HG03520 (cell line): ENCODE results near the gene HID1.
"Not testable (repeated sequence)": the region's sequence is repeated elsewhere in the genome, so short reads cannot be mapped to it uniquely, and the experiment has no call there.

Experiments used
- ATAC-seq: cut with Tn5 transposase; IDR thresholded peaks from one replicate; pipeline ENCODE4 v1.9.1; 2021; ENCODE audit warnings: mild to moderate bottlenecking, moderate library complexity; ENCODE audit not compliant: unreplicated experiment

The HID1 gene

DNA sequence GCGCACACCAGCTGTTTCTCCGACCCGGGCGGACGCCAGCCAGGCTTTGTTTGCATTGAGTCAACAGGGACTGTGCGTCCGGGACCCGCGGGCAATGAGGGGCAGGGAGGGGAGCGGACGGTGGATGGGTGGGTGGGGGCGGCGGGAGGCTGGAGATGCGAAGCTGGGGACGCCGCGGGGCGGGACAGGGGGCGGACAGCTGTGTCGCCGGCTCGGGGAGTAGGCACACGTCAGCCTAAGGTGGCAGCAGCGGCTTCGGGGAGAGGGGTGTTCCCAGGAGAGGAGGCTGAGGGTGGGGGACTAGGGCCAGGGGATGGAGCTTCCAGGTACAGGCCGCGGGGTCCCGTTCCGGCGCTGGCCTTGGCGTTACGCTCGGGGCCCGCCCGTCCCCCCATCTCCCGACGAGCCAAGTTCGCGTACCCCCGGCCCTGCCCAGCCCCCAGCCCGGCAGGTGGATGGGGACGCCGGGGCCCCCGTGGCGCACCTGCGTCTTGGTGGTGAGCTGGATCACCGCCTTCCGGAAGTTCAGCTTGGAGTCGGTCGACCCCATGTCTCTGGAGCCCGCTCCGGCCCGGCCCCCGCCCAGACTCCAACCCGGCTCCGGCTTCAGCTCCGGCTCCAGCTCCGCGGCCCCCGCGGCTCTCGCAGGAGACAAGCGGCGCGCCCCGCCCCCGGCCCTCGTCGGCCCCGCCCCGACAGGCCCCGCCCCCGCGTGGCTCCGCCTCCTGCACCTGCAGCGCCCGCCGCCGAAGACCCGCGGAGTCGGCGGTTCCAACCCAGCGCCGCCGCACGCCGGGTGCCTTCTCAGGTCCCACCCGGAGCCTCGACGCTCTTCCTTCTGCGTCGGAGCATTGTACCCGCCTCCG, at the start of gene HID1:
Gene HID1 (minus strand): TSS at position 653 of the 866 bp plus-strand sequence. CDS start 103 bp downstream, at position 550.
- no peak for ATAC-seq

DNA sequence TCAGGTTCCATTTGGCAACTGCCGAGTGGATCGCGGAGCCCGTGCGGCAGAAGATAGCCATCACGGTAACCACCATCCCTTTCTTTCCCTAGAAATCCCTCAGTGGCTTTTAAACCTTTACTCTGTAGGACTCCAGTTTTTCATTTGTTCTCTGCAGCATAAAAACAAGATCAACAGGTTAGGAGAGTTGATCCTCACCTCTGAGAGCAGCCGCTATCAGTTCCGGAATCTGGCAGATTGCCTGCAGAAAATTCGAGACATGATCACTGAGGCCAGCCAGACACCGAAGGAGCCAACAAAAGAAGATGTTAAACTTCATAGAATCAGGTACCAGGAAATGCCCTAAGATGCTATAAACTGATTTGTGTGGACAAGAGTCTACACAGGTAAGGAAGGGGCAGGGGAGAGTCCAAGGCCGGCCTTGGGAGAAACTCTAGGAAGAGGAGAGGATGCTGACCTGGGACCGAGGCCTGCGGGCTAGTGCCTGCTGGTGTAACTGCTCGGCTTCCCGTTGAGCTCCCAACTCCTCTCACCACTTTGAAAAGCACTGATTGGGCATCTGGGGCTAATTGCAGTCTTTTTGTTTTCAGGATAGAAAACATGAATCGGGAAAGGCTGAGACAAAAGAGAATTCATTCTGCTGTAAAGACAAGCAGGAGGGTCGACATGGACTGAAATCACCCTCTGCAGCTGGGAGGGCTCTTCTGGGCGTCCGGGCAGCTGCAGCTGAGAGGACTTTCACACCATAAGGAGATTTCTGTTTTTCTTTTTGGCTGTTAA, 48.0 kb upstream of the HID1 start:
- ATAC-seq: no peak

GRCh38 chr17:75019710-75020109, 47.2 kb upstream of the HID1 start:
- no peak for ATAC-seq

DNA sequence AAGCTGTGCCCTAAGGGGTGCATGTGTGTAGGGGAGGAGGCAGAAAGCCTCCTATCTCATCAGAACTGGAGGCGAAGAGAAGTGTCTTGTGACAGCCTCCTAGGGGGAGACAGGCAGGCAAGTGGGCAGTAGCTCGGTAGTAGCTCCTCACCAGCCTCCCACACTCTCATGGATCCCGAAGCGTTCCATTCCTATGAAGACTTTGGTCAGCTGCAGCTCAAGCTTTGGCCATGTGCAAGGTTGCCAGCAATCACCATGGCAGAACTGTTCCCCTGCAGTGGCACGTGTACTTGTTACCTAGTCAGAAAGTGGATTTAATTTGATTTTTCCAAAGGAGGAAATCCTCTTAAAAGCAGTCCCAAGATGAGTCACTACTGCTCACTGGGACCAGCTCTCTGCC, 46.6 kb upstream of the HID1 start:
- no peak for ATAC-seq

DNA sequence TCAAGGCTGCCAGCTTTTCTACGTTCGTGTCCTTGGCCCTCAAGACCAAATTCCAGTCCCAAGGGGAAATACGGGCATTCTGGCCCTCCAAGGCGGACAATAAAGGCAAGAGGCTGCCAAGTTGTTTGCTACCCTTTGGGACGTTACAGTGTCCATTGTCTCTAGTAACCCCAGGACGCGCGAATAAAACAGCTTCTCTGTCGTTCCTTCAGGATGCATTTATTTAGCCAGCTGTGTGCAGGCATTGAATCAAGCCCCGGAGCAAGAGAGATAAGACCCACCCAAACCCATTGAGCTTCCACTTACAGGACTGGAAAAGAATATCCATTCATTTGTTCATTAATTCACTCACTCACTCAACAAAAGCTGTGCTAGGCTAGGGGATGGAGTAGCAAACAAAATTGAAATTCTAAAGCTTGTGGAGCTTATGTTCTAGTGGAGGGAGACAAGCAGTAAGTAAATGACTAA, 40.6 kb upstream of the HID1 start:
- ATAC-seq: no peak

GRCh38 chr17:75012346-75013091, 40.0 kb upstream of the HID1 start, which contains the start of gene MRPL58:
MRPL58 (plus strand) TSS chr17:75012670; CDS start chr17:75012687, 17 bp downstream.
- ATAC-seq: peak; percentile 88

DNA sequence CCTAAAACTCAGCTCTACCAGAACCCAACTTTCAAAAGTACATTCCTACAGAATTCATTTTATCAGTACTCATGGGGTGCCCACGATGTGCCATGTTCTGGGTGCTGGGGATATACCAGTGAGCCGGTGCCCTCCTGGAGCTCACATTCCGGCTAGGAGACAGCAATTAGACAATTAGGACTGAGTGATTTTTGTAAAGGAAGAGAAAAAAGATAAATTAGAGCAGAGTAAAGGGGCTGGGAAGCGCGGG, 39.5 kb upstream of the HID1 start:
- ATAC-seq: no peak

- no peak for ATAC-seq
These were observed 39.0 kb upstream of the HID1 start for GRCh38 chr17:75011401-75012095.

GRCh38 chr17:75010683-75011400, 38.3 kb upstream of the HID1 start:
- no peak for ATAC-seq

DNA sequence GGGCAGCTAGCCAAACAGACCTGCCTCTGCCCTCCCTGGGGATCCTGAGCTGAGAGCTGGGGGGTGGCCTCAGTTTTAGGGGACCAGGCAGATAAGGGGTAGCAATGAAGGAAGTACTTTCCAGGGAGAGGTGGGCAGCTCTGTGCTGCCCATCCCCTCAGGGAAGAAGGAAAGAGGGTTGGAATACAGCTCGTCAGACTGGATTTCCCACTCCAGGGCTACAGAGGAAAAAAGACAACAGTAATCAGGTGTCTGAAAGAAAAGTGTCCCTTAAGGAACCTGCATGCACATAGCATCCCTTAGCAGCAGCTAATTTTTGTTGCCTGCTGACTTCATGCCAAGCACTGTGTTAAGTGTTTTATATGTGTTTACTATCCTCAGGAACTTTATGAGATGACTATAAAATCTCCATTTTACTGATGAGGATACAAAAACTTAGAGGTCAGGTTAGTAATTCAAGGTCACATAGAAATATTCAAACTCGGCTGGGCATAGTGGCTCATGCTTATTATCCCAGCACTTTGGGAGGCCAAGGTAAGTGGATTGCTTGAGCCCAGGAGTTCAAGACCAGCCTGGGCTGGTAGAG, 36.7 kb upstream of the HID1 start:
- no peak for ATAC-seq

GRCh38 chr17:75008373-75008772, 35.8 kb upstream of the HID1 start:
- ATAC-seq: no peak

GRCh38 chr17:75006653-75007052, 34.1 kb upstream of the HID1 start:
- no peak for ATAC-seq

DNA sequence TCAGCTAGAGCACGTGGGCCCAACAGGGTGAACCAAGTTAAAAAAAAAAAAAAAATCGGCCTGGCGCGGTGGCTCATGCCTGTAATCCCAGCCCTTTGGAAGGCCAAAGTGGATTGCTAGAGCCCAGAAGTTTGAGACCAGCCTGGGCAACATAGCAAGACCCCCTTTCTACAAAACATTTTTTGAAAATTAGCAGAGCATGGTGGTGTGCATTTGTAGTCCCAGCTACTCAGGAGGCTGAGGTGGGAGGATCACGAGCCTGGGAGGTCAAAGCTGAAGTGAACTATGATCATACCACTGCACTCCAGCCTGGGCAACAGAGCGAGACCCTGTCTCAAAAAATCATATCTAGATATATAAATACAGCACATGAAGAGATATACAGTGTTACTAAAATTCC, 33.5 kb upstream of the HID1 start:
- not testable (repeated sequence) for ATAC-seq

GRCh38 chr17:75005291-75005690, 32.7 kb upstream of the HID1 start:
- ATAC-seq: no peak

DNA sequence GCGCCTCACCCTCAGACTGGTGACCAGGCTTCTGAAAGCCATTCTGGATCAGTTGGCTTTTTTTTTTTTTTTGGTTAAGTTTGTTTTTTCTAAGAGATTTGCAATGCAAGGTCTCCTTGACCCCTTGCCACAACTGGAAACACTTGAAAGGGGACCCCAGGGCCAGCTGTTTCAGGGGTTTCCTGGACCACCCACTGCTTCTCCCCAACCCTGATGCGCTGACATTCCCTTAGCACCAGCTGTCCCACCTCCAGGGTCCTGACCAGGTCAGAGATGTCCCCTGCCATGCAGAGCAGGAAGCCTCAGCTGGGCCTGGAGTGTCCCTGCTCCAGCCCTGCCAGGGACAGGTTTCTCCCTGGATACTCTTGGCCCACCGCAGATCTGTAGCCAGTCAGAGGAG, 31.8 kb upstream of the HID1 start:
- no peak for ATAC-seq

DNA sequence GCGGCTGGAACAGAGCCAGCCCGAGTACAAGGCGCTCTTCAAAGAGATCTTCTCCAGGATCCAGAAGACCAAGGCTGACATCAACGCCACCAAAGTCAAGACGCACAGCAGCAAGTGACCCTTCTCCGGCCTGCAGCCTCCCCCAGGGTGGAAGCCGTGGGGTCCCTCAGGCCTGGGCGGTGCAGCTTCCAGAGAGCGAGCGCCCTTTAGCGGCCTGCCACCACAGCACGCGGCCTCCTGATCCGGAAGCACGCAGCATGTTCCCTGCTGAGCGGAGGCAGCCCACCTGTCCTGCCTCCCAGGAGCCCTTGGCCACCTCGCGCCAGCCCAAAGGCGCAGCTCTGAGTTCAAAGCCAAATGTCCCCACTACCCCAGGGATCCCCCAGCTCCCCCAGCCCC, 31.4 kb upstream of the HID1 start:
- ATAC-seq: no peak

DNA sequence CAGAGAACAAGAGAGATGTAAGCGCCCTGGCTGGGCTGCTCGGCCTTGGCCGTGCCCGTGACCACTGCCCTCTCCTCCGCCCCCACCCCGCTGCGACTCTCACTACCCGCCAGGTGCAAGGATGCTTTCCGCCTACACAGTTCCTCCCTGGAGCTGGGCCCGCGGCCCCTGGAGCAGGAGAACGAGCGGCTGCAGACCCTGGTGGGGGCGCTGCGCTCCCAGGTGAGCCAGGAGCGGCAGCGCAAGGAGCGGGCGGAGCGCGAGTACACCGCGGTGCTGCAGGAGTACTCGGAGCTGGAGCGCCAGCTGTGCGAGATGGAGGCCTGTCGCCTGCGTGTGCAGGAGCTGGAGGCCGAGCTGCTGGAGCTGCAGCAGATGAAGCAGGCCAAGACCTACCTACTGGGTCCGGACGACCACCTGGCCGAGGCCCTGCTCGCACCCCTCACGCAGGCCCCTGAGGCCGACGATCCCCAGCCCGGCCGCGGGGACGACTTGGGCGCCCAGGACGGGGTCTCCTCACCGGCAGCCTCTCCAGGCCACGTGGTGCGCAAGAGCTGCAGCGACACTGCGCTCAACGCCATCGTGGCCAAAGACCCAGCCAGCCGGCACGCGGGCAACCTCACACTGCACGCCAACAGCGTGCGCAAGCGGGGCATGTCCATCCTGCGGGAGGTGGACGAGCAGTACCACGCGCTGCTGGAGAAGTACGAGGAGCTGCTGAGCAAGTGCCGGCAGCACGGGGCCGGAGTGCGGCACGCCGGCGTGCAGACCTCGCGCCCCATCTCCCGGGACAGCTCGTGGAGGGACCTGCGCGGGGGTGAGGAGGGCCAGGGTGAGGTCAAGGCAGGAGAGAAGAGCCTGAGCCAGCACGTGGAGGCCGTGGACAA, 30.8 kb upstream of the HID1 start:
- no peak for ATAC-seq

DNA sequence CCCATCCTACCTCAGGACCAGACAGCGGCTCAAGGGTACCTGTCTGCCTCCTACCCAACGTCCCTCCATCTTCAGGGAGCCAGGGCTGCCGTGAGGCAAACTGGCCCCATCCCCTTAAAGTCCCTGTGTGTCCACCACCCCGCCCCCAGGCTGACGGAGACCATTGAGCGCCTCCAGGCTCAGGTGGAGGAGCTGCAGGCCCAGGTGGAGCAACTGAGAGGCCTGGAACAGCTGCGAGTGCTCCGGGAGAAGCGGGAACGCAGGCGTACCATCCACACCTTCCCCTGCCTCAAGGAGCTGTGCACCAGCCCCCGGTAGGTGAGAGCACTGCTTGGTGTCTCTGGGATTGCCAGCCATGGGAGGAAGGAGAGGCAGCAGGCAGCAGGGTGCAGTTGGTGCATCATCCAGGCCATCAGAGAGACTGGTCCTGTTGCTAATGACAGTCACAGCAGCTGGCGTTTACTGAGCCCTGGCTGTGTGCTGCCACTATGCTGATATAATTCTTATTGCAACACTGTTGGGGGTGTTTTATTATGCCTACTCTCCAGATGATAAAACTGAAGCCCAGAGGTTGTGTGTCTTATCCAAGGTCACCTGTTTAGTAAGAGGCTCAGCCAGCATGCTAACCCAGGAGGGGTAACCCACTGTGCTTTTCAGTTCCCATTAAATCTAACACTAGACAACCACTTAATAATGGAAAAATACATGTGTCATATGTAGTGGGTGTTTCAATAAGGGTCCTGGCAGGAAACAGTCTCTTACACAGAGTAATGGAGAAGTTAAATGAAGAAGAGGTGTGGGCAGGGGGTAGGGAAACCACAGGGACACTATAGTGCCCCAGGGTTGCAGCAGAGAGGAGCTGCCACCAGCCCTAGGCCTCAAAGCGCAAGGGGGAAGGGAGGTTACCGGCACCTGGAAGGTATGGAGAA, 29.6 kb upstream of the HID1 start:
- no peak for ATAC-seq
